HG03439 (cell line): Measurements from ENCODE around the gene NUP85.
"Not testable (repeated sequence)": the region's sequence is repeated elsewhere in the genome, so short reads cannot be mapped to it uniquely, and the experiment has no call there.

Experiments
- ATAC-seq: cut with Tn5 transposase; IDR thresholded peaks from one replicate; pipeline ENCODE4 v1.9.1; 2021; ENCODE audit warnings: mild to moderate bottlenecking, moderate library complexity; ENCODE audit not compliant: unreplicated experiment

NUP85 gene

GRCh38 chr17:75266316-75267152, 61.1 kb downstream of the NUP85 start:
- no peak for ATAC-seq

DNA sequence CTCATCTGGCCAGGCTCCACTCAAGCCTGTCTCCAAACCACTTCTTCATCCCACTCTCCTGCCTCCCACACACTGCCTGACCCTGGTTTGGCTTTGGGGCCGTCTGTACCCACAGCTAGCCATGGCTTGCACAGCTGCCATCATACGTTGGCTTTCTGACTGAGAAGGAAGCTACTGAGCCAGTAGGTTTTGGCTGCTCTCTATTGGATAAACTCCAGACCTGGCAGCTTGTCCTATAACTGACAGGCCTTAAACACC, 61.6 kb downstream of the NUP85 start:
- ATAC-seq: no peak

- no peak for ATAC-seq
Observed at GRCh38 chr17:75267411-75268232, 62.1 kb downstream of the NUP85 start.

- no peak for ATAC-seq
Observed at GRCh38 chr17:75269844-75270217, 64.4 kb downstream of the NUP85 start.

DNA sequence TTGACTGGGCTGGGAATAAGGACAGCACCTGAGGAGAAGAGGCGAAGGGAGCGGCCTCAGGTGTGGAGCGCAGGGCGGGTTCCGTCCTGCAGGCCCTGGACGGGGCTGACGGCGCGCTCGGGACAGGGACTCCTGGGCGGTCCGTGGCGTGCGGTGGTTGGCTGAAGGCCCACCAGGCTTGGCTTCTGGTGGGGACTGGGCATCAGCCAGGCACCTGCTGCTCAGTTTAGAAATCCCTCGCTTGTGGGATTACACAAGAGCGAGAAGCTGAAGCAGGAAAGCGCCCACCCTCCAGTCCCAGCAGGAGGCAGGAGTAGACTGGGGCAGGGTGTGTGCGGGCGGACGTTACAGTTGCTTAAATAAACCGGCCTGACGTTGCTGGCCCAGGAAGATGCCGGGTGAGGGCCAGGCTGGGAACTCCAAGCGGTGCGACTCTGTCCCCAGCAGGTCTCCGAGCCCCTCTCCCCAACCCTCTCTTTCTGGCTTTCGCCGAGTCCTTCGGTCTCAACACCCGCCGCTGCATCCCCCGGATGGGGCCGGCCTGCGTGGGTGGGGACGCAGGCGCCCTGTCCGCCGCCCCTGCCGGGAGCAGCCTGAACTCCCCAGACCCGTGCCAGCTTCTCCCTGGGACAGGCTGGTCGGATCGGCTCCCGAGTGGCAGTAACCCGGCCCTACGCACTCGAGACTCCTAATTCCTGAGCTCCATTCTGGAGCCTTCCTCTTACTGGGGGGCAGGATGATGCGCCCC, 64.9 kb downstream of the NUP85 start:
- peak; percentile 27 for ATAC-seq

GRCh38 chr17:75270966-75271232, 65.4 kb downstream of the NUP85 start, which contains the start of gene MIF4GD:
TSS of gene MIF4GD (minus strand) at chr17:75271231. CDS start at chr17:75270195, 1,036 bp downstream.
- ATAC-seq: peak; percentile 21

DNA sequence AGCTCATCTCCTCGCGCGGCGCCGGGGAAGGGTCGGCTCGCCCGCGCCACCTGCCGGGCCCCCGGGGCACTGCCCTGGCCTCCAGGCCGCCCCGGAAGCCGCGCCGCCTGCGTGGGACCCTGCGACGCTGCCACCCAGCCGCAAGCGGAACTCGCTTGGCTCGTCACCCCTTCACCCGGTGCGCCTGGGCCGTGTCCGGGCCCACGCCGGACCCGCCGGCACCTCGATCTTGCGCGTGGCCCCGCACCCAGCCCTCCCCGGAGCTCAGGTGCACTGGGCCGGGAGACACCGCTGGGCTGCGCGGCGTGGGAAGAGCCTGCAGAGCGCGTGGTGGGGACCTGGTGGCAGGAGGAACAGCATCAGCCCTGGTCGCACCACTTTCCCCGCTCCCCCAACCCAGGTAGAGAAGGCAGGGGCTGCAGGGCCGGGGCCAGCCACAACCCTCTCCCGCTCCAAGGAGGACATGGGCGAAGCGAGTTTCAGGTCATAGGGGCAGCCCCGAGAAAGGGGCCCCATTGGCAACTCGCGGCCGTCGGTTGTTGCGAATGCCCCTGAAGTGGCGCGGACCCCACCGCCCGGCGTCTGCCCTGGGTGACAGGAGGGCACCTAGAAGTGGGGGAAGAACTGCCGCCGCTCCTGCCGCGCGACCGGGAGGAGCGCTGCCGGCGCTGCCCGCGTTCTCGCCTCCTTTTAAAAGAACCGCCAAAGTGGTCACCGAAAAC, 65.9 kb downstream of the NUP85 start:
- ATAC-seq: peak; percentile 64

GRCh38 chr17:75271955-75272847, 66.7 kb downstream of the NUP85 start:
- ATAC-seq: no peak

DNA sequence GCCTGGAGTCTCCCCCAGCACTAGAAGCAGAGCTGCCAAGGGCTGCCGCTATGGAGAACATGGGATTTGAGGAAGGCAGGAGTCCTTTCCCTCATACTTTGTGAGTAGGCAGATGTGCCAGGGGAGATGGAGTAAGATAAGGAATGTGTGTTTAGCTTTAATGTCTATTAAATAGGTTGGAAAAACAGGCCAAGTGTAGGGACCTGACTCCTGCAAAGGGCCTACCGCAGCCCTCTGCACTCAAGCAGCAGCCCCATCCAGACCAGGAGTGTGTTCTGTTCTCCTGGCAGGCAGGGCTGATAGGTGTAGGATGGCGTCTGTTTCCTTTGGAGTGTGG, 67.3 kb downstream of the NUP85 start:
- no peak for ATAC-seq

DNA sequence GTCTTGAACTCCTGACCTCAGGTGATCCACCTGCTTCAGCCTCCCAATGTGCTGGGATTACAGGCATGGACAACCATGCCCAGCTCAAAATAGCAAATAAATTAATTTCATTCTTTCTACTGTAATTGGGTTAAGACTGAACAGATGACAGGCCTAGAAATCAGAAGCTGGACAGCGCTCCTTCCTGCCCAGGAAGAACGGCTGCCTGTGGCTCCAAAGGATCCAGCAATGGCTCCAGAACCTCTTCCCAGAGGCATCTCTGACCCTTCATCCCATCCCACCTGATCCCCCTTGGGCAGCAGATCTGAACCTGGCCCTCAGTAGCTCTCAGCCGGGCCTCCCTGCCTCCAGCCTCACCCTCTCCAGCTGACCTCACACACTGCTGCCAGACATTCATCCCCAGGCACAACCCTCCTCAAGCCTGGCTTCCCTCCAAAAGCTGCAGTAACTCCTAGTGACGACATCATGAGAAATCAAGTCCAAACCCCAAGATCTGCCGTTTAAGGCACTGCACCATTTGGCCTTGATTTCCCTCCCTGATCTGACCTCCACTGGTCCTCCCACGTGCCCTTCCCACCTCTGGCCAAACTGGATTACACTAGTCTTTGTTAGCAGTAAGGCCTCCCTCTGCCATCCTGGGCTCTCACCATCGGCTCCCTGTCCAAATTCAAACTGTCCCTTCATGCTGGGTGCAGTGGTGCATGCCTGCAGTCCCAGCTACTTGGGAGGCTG, 68.7 kb downstream of the NUP85 start:
- ATAC-seq: no peak

DNA sequence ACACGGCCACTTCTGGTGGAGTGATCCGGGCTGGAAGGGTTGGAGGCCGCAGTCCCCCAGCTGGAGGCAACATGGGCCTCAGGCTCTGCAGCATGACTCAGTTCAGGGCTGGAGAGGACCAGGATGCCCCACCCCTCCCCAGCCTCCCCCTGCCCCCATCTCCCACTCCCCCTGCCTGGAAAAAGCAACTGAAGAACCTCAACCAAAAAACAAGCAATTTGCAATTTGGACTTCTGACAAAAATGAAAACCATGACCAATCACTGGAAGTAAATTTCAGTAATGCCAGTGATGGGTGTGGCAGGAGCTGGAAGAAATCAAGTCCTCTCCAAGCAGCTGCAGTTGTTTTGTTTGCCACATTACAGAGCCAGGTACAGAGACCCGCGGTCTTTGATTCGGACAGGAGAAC, 72.2 kb downstream of the NUP85 start:
- no peak for ATAC-seq

DNA sequence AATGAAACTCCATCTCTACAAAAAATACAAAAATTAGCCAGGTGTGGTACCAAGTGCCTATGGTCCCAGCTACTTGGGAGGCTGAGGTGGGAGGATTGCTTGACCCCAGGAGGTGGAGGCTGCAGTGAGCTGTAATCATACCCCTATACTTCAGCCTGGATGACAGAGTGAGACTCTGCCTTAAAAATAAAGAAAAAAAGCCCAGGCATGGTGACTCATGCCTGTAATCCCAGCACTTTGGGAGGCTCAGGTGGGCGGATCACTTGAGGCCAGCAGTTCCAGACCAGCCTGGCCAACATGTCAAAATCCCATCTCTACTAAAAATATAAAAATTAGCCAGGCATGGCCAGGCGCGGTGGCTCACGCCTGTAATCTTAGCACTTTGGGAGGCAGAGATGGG, 74.7 kb downstream of the NUP85 start:
- not testable (repeated sequence) for ATAC-seq

DNA sequence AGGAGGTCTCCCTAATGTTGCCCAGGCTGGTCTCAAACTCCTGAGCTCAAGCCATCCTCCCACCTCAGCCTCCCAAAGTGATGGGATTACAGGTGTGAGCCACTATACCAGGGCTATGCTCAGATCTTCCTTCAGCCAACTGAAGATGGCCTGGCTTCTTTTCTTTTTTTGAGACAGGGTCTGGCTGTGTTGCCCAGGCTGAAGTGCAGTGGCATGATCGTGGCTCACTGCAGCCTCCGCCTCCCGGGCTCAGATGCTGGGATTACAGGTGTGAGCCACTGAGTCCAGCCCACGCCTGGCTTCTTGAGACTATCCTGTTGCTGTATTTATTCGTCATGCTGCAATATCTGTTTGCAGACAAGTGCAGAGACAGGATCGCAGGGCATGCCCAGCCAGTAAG, 79.6 kb downstream of the NUP85 start:
- ATAC-seq: no peak
